Dermis microvascular lymphatic vessel endothelial cell (primary cell): Measurements from ENCODE around the gene SAFB2. TPM values are rescaled to one million over a fixed set of nuclear protein-coding genes. Genes with fewer than 3 reads are reported as not detected.
"Not testable (repeated sequence)": the region's sequence is repeated elsewhere in the genome, so short reads cannot be mapped to it uniquely, and the experiment has no call there.

Experiments used
- DNase-seq, 2 donors: peaks; one replicate each; pipeline versions ENCODE4 v3.0.0 to v3.0.0-alpha.2; 2010; ENCODE audit warnings: low read depth in 2 of 2
- total RNA-seq: library from RNA; depleted of rRNA; stranded (reverse); fragments of >200 nt; gene quantifications from 2 replicates; pipeline ENCODE4 v1.2.1, GENCODE V29; 2014

SAFB2 gene
- total RNA-seq, 1 donor from 2014 or later: 19.4 TPM

DNA sequence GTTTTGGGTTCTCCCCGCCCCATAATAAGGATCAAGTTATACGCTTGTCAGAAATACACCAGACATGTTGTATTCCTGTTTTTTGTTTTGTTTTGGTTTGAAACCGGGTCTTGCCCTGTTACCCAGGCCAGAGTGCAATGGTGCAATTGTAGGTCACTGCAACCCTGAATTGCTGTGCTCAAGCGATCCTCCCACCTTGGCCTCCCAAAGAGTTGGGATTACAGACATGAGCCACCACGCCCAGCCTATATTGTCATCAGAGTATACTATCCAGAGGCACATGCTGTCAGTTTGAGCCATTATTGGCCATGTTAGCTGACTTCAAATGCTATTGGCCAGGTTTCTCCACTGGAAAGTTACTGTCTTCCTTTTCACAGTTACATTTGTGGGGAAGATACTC, 10.1 kb upstream of the SAFB2 start:
- no peak for DNase-seq

DNA sequence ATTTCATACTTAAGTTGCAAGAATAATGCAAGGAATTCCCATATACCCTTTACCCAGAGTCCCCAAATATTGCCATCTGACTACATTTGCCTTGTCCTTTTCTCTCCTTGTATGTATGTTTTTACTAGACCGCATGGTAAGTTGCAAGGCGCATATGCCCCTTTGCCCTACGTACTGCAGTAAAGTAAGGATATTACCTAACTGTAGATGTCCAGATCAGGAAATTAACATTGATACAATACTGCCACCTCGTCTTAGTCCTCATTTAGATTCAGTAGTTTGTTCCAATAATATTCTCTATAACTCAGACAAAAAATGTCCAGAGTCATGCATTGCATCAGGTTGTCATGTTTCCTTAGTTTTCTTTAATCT, 9.7 kb upstream of the SAFB2 start:
- no peak for DNase-seq

GRCh38 chr19:5631567-5632240, 9.1 kb upstream of the SAFB2 start:
- no peak for DNase-seq

DNA sequence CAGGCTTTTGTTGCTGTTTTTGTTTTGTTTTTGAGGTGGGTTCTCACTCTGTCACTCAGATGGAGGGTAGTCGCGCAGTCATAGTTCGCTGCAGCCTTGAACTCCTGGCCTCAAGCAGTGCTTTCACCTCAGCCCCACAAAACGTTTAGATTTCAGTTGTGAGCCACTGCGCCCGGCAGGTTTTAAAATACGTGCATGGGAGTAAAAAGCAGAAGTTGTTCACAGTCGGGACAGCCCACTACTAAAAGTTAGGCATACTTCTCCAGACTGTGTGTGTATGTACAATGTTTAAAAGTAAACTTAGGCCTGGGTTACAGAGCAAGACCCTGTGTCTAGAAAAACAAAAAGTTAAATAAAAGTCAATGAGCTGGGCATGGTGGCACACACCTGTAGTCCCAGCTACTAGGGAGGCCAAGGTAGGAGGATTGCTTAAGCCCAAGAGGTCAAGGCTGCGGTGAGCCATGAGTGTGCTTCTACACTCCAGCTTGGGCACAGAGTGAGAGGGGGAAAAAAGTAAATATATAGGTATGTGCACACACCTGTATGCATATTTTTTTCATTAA, 6.4 kb upstream of the SAFB2 start:
- no peak for DNase-seq

GRCh38 chr19:5628461-5628860, 5.9 kb upstream of the SAFB2 start:
- DNase-seq: no peak

GRCh38 chr19:5627395-5627904, 4.9 kb upstream of the SAFB2 start:
- no peak for DNase-seq

DNA sequence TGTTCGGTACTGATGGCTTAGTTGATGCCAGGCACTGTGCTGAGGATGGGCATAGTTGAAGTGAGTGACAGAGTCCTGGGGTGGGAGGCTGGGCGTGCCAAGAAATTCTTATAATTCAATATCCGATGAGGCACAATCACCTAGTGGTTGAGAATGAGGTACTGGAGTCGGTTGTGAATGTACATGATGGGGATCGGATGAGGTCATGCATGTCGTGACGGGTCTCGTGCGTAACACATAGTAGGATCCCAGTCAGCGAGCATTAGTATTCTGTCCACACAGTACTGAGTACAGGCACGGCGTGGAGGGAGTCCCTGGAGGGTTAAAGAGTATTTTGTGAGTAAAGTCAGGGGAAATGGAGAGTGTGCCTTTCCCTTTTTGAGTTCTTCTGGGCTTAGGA, 3.1 kb upstream of the SAFB2 start:
- no peak for DNase-seq

- DNase-seq: peak in 1 of 2 donors; percentile 12
These were observed 2.2 kb upstream of the SAFB2 start for GRCh38 chr19:5624741-5625278.

DNA sequence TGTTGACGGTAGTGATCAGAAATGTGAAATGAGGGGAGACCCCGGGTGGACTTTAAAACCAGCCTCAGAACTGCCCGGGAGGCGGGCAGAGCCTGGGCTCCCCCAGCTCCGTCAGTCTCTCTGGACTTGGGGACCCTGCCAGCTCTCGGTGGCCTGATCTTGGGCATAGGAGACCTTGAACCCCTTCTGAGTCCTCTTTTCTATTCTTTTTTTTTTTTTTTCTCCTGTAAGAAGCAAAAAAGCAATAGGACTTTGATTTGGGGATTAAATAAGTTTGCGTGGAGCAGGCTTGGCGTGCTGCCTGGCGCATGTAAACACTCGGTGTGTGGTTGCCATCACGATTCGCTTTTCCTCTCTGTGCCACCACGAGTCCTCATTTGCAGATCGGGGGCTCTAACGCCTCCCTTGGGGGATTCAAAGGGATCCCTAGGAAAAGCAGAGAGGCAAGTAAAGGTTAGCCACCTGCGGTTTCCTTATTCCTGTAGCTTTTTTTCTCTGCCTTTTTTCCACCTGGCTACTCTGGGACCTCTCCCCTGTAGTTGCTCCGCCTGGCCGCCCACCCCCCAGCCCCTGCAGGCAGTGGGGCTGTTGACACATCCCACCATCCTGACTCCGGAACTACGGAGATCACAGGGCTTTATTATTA, 1.6 kb upstream of the SAFB2 start:
- DNase-seq: peak; percentile 35 to 57

DNA sequence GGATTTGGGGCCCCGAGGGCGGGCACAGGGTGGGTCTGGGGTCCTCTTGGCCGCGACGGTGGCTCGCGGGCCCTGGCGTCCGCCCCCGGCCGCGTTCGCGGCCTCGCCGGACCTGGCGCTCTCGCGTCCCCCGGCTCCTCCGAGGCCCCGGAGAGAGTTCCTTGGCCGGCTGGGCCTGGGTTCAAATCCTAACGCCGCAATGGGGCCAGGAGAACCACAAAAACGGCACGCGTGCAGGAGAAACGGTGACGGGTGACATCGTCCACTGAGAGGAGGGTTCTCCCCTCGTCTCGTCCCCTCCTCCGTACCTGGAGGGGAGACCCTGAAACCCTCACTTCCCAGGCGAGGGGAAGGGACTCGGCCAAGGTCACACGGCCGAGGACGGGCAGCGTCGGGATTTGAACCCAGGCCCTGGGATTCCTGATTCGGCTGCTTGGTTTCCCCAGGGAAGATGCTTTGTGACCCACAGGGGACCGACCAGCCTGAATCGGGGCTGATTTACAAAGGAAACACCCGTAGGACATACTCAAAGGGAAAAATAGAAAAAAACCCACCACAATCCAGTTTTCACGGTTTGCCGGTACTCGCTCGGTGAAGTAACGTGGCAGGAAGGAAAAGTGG, 931 bp upstream of the SAFB2 start:
- peak in 1 of 2 donors; percentile 19 for DNase-seq

GRCh38 chr19:5621945-5622464, 571 bp downstream of the SAFB2 start:
- peak in 1 of 2 donors; percentile 11 for DNase-seq

GRCh38 chr19:5621311-5621944, 1.1 kb downstream of the SAFB2 start:
- no peak for DNase-seq

GRCh38 chr19:5619946-5620345, 2.6 kb downstream of the SAFB2 start:
- DNase-seq: no peak

DNA sequence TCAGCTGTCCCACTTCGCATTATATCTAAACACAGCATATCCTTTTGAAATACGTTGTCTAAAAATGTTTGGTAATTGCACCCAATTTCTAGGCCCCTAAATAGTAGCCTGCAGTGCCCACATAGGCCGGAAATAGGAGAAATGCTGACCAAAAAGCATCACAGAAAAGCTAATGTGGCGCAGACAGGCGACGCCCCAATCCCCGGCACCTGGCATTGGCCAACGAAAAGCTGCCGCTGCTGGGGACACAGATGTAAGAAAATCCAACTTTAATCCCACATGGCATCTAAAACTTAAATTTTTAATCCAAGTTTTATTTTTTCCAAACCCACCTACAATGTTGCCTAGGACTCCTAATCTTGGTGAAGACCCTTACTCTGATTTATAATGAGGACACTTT, 4.0 kb downstream of the SAFB2 start:
- no peak for DNase-seq

DNA sequence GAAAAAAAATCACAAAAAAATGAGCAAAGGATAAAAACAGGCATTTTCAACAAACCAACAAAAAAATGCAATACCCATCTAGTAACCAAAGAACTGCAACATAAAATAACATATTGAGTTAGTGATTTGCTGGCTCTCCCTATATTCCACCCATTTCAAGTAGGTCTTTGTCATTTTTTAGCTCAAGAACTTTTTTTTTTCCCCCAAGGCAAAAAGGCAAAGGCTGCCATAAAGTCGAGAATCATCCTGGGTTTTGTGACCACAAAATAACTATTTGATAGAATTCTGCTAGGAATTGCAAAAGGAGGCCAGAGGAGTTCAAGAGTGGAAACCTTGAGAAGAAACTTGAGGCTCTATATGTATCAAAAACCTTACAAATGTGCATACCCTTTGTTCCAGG, 5.5 kb downstream of the SAFB2 start:
- DNase-seq: no peak

DNA sequence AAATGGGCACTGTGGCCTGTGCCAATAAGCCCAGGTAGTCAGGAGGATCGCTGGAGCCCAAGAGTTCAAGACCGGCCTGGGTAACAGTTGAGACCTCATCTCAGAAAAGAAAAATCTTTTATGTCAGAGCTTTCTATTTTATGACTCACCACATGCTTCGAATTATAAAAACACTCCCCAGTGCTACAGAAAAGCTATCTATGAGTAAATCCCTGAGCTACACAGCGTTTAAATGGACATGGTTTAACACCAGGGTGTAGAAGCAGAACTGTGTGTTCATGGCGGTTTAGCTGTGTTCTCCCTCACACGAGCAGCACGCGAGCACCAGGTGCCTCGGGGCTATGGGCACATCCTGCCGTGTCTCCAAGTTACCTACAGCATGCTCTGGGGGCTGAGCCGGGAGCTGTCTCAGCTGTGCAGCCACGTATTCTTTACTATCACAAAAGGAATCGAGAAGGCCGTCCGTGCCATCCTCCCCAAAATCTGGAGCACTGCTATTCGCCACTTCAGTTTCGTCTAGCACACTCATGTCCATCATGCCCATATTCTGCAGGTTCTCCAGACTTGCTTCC, 6.7 kb downstream of the SAFB2 start:
- no peak for DNase-seq

DNA sequence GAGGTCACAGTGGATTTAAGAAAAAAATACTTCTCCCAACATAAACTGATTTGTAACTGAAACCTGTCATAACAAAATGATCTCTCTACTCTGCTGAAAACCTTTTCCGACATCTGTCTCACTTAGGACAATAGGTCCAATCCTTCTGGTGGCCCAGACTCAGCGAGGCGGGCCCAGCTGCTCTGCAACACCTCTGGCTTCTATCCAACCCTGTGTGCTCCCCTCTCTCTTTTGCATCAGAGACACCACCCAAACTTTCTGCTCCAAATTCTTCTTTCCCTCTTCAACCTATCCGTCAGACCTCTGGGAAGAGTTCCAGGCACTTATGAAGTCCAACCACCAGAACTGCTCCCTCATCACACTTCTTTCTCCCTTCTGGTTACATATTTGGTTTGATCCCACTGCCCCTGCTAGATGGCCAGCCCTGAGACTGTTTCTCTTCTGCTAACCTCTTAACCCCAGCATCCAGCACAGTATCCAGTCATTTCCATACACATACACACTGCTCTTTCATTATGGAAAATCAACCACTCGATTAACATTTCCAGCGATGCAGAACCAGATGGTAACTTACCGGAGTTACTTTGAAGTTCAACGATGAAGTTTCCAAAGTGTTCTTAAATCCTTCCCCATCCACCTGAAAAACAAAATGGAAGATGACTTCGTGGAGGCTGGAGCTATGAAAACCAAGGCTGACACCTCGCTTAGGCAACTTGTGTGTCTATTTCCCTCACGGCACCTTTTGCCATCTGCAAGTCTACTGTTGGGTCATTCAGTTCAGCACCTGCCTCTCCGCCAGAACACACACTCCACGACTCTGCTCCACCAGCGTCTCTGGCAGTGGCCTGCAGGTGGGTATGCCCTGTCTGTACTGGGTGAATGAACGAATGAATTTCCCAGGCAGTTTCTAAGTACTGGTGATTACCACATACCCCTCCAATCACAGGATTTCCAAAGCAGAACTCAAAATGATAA, 9.4 kb downstream of the SAFB2 start:
- no peak for DNase-seq

DNA sequence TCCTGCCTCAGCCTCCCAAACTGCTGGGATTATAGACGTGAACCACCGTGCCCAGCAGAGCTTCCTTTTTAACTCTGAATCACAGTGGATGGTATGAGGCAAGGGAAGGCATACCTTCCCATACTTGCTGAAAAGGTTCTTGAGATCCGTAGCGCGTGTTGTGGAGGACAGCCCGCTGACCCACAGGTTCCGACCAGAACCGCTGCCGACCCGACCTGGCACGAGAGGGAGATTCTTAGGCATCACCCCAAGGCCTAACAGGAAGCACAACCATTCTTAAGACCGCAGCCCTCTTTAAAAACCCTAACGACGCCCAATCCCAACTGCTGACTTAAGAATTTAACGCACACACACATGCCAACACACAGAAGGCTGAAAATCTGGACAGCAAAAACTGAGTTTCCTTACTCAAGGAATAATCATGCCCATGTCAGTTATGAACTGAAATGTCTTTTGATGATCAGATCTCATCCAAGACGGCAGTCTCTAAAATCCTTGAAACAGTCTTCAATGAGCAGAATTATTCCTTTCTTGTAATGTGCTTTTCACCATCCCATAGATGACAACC, 12.6 kb downstream of the SAFB2 start:
- DNase-seq: no peak

GRCh38 chr19:5608766-5609165, 13.8 kb downstream of the SAFB2 start:
- not testable (repeated sequence) for DNase-seq

GRCh38 chr19:5608291-5608690, 14.3 kb downstream of the SAFB2 start:
- no peak for DNase-seq
